ENCODE results near the gene ODAD3. TPM values are rescaled to one million over a fixed set of nuclear protein-coding genes. Genes with fewer than 3 reads are reported as not detected.
"Not testable (repeated sequence)": the region's sequence is repeated elsewhere in the genome, so short reads cannot be mapped to it uniquely, and the experiment has no call there.

The ODAD3 gene
- total RNA-seq, 4 donors from 2014 or later, result 0.48 to 4.4 TPM; not detected in 2

DNA sequence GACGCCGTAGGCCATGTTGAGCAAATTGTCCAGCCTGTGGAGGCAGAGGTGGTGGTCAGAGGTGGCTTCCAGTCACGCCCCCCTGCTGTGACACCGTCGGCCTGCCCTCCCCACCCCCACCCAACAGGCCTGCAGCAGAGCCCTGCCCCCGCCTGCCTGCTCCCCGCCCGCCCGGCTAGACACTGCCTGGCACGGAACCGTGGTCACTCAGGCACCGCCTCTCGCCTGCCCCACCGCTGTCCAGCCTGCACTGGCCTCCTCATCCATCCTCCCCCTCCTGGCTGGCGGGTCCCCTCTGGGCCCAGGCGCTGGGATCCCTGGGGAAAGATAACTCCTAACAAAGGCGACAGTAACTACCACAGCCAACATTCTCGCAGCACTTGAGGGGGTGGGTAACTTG, 22.2 kb upstream of the ODAD3 start:
- intact Hi-C loops (cut with DNase I; ENCODE audit: low total_unique reads), result no loop called here
- Histone ChIP-seq H3K36me3 (no peaks in the 10 kb centered on the region), H3K9me3 (no peaks in the 10 kb centered on the region), H3K4me3 (no peak overlapping the region), H3K27me3 (no peaks in the 10 kb centered on the region), H3K27ac (no peak overlapping the region), H3K4me1 (no peaks in the 10 kb centered on the region)
- no peak for TF ChIP-seq POLR2A (IDR thresholded peaks at IDR 0.05)
- TF ChIP-seq, protein P1, sequence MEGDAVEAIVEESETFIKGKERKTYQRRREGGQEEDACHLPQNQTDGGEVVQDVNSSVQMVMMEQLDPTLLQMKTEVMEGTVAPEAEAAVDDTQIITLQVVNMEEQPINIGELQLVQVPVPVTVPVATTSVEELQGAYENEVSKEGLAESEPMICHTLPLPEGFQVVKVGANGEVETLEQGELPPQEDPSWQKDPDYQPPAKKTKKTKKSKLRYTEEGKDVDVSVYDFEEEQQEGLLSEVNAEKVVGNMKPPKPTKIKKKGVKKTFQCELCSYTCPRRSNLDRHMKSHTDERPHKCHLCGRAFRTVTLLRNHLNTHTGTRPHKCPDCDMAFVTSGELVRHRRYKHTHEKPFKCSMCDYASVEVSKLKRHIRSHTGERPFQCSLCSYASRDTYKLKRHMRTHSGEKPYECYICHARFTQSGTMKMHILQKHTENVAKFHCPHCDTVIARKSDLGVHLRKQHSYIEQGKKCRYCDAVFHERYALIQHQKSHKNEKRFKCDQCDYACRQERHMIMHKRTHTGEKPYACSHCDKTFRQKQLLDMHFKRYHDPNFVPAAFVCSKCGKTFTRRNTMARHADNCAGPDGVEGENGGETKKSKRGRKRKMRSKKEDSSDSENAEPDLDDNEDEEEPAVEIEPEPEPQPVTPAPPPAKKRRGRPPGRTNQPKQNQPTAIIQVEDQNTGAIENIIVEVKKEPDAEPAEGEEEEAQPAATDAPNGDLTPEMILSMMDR (IDR thresholded peaks at IDR 0.05), result no peak
- DNase-seq, result no peak

DNA sequence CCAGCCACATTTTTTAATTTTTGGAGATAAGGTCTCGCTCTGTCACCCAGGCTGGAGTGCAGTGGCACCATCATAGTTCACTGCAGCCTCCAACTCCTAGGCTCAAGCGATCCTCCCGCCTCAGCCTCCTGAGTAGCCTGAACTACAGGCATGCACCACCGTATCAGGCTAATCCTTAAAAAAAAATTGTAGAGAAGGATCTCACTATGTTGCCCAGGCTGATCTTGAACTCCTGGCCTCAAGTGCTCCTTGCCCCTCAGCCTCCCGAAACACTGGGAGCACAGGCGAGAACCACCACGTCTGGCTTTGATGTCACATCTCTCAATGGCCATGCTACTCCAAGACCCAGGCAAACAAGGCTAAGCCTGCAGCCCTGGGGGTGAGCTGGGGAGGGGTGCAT, 21.7 kb upstream of the ODAD3 start:
- TF ChIP-seq POLR2A (IDR thresholded peaks at IDR 0.05), result no peak
- TF ChIP-seq, protein P1 (IDR thresholded peaks at IDR 0.05), result no peak
- no peak for DNase-seq
- Histone ChIP-seq H3K4me1 (peaks cover 0 to 2% of the 10 kb centered on the region in 2 donors), H3K27ac (no peak overlapping the region), H3K4me3 (no peak overlapping the region), H3K36me3 (no peaks in the 10 kb centered on the region), H3K9me3 (no peaks in the 10 kb centered on the region), H3K27me3 (no peaks in the 10 kb centered on the region)
- intact Hi-C loops (cut with DNase I; ENCODE audit: low total_unique reads), result no loop called here

DNA sequence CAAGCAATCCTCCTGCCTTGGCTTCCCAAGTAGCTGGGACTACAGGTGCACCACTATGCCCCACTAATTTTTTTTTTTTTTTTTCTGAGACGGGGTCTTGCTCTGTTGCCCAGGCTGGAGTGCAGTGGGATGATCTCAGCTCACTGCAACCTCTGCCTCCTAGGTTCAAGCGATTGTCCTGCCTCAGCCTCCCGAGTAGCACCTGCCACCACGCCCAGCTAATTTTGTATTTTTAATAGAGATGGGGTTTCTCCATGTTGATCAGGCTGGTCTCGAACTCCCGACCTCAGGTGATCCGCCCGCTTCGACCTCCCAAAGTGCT, 20.3 kb upstream of the ODAD3 start:
- intact Hi-C loops (cut with DNase I; ENCODE audit: low total_unique reads); H3K27ac ChIP-seq; H3K4me1 ChIP-seq; DNase-seq; H3K9me3 ChIP-seq; H3K36me3 ChIP-seq; H3K4me3 ChIP-seq; H3K27me3 ChIP-seq: not testable (repeated sequence)

DNA sequence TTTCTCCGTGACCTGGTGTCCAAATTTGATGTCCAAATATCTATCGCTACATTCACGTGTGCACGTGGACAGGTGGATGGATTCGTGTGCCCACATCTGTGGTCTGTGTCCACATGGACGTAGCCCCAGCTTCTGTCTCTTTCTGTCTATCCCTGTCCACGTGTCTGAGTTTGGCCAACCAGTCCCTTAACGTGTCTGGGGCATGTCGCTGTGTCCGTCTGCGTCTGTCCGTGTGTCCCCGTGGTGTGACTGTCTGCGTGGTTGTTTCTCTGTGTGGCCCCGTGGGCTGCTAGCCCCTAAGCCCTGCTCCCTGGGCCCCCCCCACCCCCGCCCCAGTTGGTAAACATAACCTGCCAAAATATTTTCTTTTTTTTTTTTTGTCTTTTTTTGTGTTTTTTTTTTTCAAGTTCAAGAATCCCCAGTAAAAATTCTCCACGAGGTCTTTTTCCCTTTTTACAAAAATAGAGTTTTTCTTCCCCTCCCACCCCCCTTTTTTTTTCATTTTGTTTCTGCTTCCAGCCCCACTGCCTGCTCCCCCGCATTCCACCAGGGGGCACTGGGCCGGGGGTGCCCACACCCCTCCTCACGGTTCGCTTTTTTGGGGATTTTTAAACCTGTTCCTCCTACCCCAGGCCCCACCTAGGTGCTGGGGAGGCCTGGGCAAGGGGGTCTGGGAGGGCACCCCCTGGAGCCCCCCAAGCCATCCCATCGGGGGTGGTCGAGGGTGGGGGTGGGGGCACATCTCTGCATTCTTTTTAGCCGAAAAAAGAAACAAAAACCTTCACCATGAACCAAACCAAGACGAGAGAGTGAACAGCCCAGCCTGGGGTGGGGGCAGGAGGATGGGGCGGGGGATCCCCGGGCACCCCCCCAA, 18.8 kb upstream of the ODAD3 start:
- H3K4me3 ChIP-seq, result no peak overlapping the region
- H3K9me3 ChIP-seq, result no peaks in the 10 kb centered on the region
- no peak overlapping the region for H3K27ac ChIP-seq
- H3K36me3 ChIP-seq, result no peaks in the 10 kb centered on the region
- no peak for DNase-seq
- TF ChIP-seq POLR2A (IDR thresholded peaks at IDR 0.05), result no peak
- TF ChIP-seq, protein P1 (IDR thresholded peaks at IDR 0.05), result peak in 1 of 4 experiments; percentile 7
- H3K4me1 ChIP-seq, result peaks cover 0 to 5% of the 10 kb centered on the region in 2 donors
- no peaks in the 10 kb centered on the region for H3K27me3 ChIP-seq
- intact Hi-C loops (cut with DNase I; ENCODE audit: low total_unique reads), result no loop called here

DNA sequence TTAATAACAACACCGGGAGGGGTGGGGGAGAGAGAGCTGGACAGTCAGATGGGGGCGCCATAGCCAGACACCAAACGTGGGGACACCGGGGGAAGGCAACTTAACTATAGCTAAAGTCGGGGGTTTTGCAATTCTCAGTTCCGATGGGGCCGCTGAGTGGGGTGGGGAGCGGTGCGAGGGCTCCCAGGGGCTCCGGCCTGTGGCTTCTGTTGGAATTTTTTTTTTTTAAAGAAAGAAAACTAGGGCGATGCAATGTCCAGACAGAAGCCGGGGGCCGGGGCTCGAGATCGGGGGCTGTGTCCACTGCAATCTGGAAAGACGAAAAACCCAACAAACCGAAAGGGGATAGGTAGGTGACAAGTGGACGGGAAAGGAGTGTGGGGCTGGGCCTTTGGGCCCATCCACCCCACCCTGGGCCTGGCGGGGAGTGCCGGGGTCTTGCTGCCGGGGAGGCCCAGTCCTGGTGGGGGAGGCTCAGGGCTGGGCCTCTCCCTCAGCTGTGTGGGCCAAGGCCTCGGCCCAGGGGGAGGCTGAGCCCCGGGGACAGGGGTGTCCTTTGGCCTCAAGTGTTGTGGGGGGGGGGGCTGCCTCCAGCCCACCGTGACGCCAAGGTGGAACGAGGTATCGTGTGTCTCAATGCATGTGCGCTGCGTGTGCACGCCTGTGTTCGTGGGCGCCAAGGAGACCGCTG, 17.8 kb upstream of the ODAD3 start:
- TF ChIP-seq, protein P1 (IDR thresholded peaks at IDR 0.05), result no peak
- no peak for TF ChIP-seq POLR2A (IDR thresholded peaks at IDR 0.05)

More for the DNA sequence above, 17.8 kb upstream of the ODAD3 start:
- H3K27ac ChIP-seq, result no peak overlapping the region
- no peaks in the 10 kb centered on the region for H3K27me3 ChIP-seq
- H3K4me3 ChIP-seq, result no peak overlapping the region
- H3K4me1 ChIP-seq, result peaks cover 0 to 5% of the 10 kb centered on the region in 2 donors
- intact Hi-C loops (cut with DNase I; ENCODE audit: low total_unique reads), result no loop called here
- no peaks in the 10 kb centered on the region for H3K9me3 ChIP-seq
- no peak for DNase-seq
- H3K36me3 ChIP-seq, result no peaks in the 10 kb centered on the region
